Measurements from ENCODE around the gene UBTD2.
"Not testable (repeated sequence)": the region's sequence is repeated elsewhere in the genome, so short reads cannot be mapped to it uniquely, and the experiment has no call there.

DNA sequence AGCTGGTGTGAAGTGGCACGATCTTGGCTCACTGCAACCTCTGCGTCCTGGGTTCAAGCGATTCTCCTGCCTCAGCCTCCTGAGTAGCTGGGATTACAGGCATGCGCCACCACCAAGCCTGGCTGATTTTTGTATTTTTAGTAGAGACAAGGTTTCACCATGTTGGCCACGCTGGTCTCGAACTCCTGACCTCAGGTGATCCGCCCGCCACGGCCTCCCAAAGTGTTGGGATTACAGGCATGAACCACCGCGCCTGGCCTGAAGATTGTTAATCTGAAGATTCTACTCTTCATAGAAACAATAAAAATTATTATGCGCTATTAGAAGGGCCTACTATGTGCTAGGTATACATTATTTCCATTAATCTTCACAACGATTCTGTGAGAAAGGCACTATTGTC, 43.3 kb upstream of the UBTD2 start:
- TF ChIP-seq, protein P1, sequence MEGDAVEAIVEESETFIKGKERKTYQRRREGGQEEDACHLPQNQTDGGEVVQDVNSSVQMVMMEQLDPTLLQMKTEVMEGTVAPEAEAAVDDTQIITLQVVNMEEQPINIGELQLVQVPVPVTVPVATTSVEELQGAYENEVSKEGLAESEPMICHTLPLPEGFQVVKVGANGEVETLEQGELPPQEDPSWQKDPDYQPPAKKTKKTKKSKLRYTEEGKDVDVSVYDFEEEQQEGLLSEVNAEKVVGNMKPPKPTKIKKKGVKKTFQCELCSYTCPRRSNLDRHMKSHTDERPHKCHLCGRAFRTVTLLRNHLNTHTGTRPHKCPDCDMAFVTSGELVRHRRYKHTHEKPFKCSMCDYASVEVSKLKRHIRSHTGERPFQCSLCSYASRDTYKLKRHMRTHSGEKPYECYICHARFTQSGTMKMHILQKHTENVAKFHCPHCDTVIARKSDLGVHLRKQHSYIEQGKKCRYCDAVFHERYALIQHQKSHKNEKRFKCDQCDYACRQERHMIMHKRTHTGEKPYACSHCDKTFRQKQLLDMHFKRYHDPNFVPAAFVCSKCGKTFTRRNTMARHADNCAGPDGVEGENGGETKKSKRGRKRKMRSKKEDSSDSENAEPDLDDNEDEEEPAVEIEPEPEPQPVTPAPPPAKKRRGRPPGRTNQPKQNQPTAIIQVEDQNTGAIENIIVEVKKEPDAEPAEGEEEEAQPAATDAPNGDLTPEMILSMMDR (IDR thresholded peaks at IDR 0.05; ENCODE audit: low read length), result not testable (repeated sequence)
- not testable (repeated sequence) for TF ChIP-seq EZH2phosphoT487 (IDR thresholded peaks at IDR 0.05; ENCODE audit: low read length); EZH2 (optimal IDR thresholded peaks at IDR 0.05; ENCODE audit: low read depth, low read length)

Measured in MM.1S (cell line).